Suprapubic skin (tissue), 4 donors: ENCODE data around the gene INPP4B. TPM values are rescaled to one million over a fixed set of nuclear protein-coding genes. Genes with fewer than 3 reads are reported as not detected.

Experiments
- DNase-seq, 2 donors: peaks; one replicate each; pipeline ENCODE4 v3.0.0-alpha.2; 2019; ENCODE audit warnings: low spot score in 2 of 2
- H3K27ac ChIP-seq: fragments of 200-600 bp; sonication (generic); one replicate; pipeline ENCODE4 v1.5.1; 2019
- H3K27me3 ChIP-seq: fragments of 200-600 bp; sonication (generic); one replicate; pipeline ENCODE4 v1.5.1; 2019
- H3K36me3 ChIP-seq: fragments of 200-600 bp; sonication (generic); one replicate; pipeline ENCODE4 v1.5.1; 2019
- H3K4me1 ChIP-seq: fragments of 200-600 bp; sonication (generic); one replicate; pipeline ENCODE4 v1.5.1; 2019
- H3K4me3 ChIP-seq: fragments of 200-600 bp; sonication (generic); one replicate; pipeline ENCODE4 v1.5.1; 2019; ENCODE audit warnings: mild to moderate bottlenecking
- H3K9me3 ChIP-seq: fragments of 200-600 bp; sonication (generic); one replicate; pipeline ENCODE4 v1.5.1; 2019
- EP300 ChIP-seq: sonication (generic); formaldehyde crosslinking; IDR thresholded peaks from one replicate; pipeline ENCODE4 v1.6.1; 2017; ENCODE audit warnings: antibody characterized with exemption
- POLR2A ChIP-seq, 2 donors: fragments of 450-650 bp; IDR thresholded peaks; one replicate each; pipeline ENCODE4 v1.6.1; 2017; ENCODE audit warnings: antibody characterized with exemption in 2 of 2, mild to moderate bottlenecking in 2 of 2, moderate library complexity in 2 of 2
- POLR2AphosphoS5 ChIP-seq, 3 donors: sonication (generic); formaldehyde crosslinking; IDR thresholded peaks; one replicate each; pipeline ENCODE4 v1.6.1; 2017; ENCODE audit warnings: antibody characterized with exemption in 3 of 3
- WGBS: methylation state at CpG from one replicate; pipeline ENCODE4 v1.1.5; 2018; 5-methylcytosine and 5-hydroxymethylcytosine counted together
- total RNA-seq, 4 donors: library from RNA; depleted of rRNA; stranded (reverse); fragments of >200 nt; gene quantifications; one replicate each; pipeline ENCODE4 v1.1.0, GENCODE V29; 2016
- TF ChIP-seq, protein P1 (sequence below), 2 donors: fragments of 200-600 bp in 1 of 2; fragments of 450-650 bp in 1 of 2; sonication (generic) in 1 of 2; IDR thresholded peaks; one replicate each; pipeline ENCODE4 v1.5.1; 2016 to 2019; ENCODE audit warnings: antibody characterized with exemption in 2 of 2, mild to moderate bottlenecking in 1 of 2, moderate library complexity in 1 of 2

The INPP4B gene
- total RNA-seq, 4 donors from 2014 or later: 12.4 to 27.4 (median 17.4) TPM

DNA sequence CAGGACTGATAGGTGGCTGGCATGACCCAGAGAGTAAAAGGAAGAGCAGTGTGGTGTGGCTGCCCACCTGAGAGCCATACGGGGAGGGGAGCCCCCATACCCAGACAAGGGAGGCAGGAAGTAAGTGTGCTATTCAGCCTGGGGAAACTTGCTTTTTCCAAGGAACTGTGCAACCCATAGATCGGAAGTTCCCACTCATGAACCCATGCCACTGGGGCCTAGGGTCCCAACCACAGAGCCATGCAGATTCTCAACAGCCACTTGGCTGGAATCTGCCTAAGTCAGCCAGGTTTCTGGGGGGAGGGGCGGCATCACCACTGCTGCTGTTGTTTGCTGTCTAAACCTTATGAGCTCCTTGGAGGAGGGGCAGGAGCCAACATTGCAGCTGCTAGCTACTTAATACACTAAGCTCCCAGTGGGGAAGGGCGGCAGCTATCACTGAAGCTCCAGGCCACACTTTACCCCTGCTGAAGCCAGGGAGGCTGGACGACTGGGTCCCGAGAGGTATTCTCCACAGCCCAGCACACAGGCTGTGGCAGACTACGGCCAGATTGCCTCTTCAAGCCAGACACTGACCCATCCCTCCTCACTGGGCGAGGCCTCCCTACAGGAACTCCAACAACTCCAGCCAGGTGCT lies 410.4 kb downstream of the INPP4B start:
- Histone ChIP-seq H3K27ac (no peak overlapping the region), H3K9me3 (no peaks in the 10 kb centered on the region), H3K27me3 (no peaks in the 10 kb centered on the region), H3K4me3 (no peak overlapping the region), H3K4me1 (no peaks in the 10 kb centered on the region), H3K36me3 (no peaks in the 10 kb centered on the region)
- 91% methylated on average over 3 of the region's 8 CpGs for WGBS
- TF ChIP-seq POLR2AphosphoS5 (IDR thresholded peaks at IDR 0.05): no peak
- no peak for TF ChIP-seq EP300
- no peak for TF ChIP-seq POLR2A (IDR thresholded peaks at IDR 0.05)
- TF ChIP-seq, protein P1, sequence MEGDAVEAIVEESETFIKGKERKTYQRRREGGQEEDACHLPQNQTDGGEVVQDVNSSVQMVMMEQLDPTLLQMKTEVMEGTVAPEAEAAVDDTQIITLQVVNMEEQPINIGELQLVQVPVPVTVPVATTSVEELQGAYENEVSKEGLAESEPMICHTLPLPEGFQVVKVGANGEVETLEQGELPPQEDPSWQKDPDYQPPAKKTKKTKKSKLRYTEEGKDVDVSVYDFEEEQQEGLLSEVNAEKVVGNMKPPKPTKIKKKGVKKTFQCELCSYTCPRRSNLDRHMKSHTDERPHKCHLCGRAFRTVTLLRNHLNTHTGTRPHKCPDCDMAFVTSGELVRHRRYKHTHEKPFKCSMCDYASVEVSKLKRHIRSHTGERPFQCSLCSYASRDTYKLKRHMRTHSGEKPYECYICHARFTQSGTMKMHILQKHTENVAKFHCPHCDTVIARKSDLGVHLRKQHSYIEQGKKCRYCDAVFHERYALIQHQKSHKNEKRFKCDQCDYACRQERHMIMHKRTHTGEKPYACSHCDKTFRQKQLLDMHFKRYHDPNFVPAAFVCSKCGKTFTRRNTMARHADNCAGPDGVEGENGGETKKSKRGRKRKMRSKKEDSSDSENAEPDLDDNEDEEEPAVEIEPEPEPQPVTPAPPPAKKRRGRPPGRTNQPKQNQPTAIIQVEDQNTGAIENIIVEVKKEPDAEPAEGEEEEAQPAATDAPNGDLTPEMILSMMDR (IDR thresholded peaks at IDR 0.05): no peak
- DNase-seq: no peak

DNA sequence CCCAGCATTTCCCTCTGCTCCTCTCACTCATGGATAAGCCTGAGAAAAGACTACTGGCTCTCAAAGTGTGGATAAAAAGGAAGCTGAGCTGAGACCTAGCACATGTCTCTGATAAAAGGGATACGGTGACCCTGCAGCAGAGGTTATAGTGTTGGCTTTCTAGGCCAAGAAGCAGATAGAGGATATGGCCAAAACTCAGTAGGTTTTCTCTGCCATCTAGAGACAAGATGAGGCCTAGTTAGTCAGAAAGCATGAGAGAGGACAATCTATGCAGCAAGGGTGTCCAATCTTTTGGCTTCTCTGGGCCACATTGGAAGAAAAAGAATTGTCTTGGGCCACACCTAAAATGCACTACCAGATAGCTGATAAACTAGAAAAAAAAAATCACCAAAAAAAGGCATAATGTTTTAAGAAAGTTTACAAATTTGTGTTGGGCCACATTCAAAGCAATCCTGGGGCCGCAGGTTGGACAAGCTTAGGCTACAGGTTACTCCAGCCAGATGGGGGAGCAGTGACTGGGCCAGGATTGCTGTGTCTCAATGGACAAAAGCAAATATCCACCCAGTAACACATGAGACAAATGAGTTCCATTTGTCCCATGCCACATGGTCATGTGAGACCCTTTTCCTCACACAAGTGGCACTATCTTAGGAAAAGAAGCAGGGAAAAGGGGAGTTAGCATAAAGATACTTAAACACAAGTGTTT lies 411.4 kb downstream of the INPP4B start:
- 98% methylated on average over 2 of the region's 2 CpGs for WGBS
- no peak for TF ChIP-seq POLR2AphosphoS5 (IDR thresholded peaks at IDR 0.05)
- TF ChIP-seq, protein P1 (IDR thresholded peaks at IDR 0.05): no peak
- TF ChIP-seq POLR2A (IDR thresholded peaks at IDR 0.05): no peak
- TF ChIP-seq EP300: no peak
- Histone ChIP-seq H3K4me1 (no peaks in the 10 kb centered on the region), H3K9me3 (no peaks in the 10 kb centered on the region), H3K27me3 (no peaks in the 10 kb centered on the region), H3K27ac (no peak overlapping the region), H3K4me3 (no peak overlapping the region), H3K36me3 (no peaks in the 10 kb centered on the region)
- DNase-seq: no peak

DNA sequence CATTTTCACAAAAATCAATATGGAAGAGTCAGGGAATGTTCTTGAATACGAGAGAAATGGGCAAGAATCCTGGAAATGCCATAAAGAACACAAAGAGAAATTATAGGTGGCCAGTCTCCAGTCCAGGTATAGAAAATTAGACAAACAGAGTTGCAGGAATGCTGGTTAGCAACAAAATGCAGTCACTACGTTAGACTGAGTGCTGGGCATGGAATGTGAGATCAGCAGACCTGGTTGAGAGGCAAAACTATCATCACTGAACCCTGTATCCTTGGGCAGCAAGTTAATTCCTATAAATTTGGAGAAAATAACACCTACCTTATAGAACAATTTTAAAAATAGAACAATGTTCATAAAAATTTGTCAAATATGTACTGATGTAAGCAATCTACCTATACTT lies 417.4 kb downstream of the INPP4B start:
- no peak for DNase-seq
- WGBS: 82% methylated on average over 2 of the region's 2 CpGs
- TF ChIP-seq EP300: no peak
- TF ChIP-seq, protein P1 (IDR thresholded peaks at IDR 0.05): no peak
- no peak for TF ChIP-seq POLR2AphosphoS5 (IDR thresholded peaks at IDR 0.05)
- no peak for TF ChIP-seq POLR2A (IDR thresholded peaks at IDR 0.05)
- H3K27me3 ChIP-seq: no peaks in the 10 kb centered on the region
- no peak overlapping the region for H3K4me3 ChIP-seq
- H3K36me3 ChIP-seq: no peaks in the 10 kb centered on the region
- no peak overlapping the region for H3K27ac ChIP-seq
- no peaks in the 10 kb centered on the region for H3K9me3 ChIP-seq
- H3K4me1 ChIP-seq: no peaks in the 10 kb centered on the region

DNA sequence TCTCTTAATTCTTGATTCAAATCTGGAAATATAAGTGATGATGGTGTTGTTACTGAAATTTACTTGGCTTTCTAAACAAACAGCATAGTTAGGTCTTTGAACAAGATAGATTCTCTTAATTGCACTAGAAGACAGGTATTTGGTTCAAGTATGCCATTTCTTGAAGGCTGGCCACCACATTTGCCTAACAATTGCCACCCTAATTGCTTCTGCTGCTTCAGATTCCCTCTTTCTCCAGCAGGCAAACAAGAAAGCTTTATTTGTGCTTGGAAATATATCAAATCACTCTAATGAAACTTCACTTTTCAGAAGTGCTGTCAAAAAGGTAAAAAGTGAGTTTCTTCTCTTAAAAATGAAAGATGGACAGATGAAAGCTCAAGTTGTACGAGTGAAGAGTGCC lies 418.6 kb downstream of the INPP4B start:
- 86% methylated on average over 1 of the region's 1 CpG for WGBS
- TF ChIP-seq, protein P1 (IDR thresholded peaks at IDR 0.05): no peak
- Histone ChIP-seq H3K27ac (no peak overlapping the region), H3K9me3 (no peaks in the 10 kb centered on the region), H3K4me3 (no peak overlapping the region), H3K36me3 (no peaks in the 10 kb centered on the region), H3K27me3 (no peaks in the 10 kb centered on the region), H3K4me1 (no peaks in the 10 kb centered on the region)
- DNase-seq: no peak

DNA sequence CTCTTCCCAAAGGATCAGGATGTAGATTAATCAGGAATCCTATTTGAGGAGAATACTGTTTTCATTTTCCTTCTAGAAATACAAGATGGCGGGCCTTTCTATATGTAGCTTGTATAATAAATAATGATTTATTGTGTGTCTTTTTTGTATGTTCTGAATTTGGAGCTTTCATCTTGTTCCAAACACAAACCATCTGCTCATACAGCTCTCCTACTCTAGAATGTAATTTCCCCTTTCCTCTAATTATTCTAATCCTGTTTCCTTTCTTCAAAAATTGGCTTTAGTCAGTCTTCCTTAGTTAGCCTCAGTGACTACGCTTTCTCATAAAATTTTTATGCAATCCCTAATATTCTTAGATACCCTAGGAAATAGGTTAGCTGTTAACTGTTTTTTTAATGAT lies 422.2 kb downstream of the INPP4B start:
- no peaks in the 10 kb centered on the region for H3K4me1 ChIP-seq
- H3K9me3 ChIP-seq: no peaks in the 10 kb centered on the region
- WGBS: 80% methylated on average over 2 of the region's 2 CpGs
- no peak overlapping the region for H3K4me3 ChIP-seq
- DNase-seq: no peak
- H3K27me3 ChIP-seq: no peaks in the 10 kb centered on the region
- TF ChIP-seq POLR2A (IDR thresholded peaks at IDR 0.05): no peak
- TF ChIP-seq, protein P1 (IDR thresholded peaks at IDR 0.05): no peak
- TF ChIP-seq EP300: no peak
- TF ChIP-seq POLR2AphosphoS5 (IDR thresholded peaks at IDR 0.05): no peak
- H3K27ac ChIP-seq: no peak overlapping the region
- no peaks in the 10 kb centered on the region for H3K36me3 ChIP-seq
